ENCODE measurements around the gene SORCS2. TPM values are rescaled to one million over a fixed set of nuclear protein-coding genes. Genes with fewer than 3 reads are reported as not detected.

The SORCS2 gene
- polyA plus RNA-seq, 1 donor from 2014 or later: not detected

DNA sequence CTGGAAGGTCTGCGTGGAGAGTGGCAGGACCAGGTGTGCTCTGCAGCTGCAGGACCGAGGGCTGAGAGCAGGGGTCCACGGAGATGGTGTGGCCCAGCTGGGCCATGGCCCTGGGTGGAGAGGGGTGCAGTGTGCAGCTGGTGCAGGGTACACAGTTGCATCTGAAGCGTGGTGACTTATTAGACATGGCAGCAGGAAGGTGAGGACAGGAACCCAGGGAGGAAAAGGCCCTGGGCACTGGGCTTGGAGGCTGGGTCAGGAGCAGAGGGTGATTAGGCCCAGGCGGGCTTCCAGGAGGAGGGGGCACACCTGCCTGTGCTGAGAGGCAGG is 457.0 kb downstream of the SORCS2 start:
- H3K9me3 Mint-ChIP-seq: peaks cover 0 to 11% (median 0%) of the 10 kb centered on the region in 3 donors
- peaks cover 20% of the 10 kb centered on the region for H3K27me3 Mint-ChIP-seq
- H3K4me3 Mint-ChIP-seq: peak overlapping the region in 1 of 4 donors; percentile 63
- peak overlapping the region in 1 of 3 donors; percentile 80 for H3K27ac Mint-ChIP-seq
- peaks cover 0 to 11% (median 10%) of the 10 kb centered on the region in 3 donors for H3K4me1 Mint-ChIP-seq
- H3K36me3 Mint-ChIP-seq: no peaks in the 10 kb centered on the region

DNA sequence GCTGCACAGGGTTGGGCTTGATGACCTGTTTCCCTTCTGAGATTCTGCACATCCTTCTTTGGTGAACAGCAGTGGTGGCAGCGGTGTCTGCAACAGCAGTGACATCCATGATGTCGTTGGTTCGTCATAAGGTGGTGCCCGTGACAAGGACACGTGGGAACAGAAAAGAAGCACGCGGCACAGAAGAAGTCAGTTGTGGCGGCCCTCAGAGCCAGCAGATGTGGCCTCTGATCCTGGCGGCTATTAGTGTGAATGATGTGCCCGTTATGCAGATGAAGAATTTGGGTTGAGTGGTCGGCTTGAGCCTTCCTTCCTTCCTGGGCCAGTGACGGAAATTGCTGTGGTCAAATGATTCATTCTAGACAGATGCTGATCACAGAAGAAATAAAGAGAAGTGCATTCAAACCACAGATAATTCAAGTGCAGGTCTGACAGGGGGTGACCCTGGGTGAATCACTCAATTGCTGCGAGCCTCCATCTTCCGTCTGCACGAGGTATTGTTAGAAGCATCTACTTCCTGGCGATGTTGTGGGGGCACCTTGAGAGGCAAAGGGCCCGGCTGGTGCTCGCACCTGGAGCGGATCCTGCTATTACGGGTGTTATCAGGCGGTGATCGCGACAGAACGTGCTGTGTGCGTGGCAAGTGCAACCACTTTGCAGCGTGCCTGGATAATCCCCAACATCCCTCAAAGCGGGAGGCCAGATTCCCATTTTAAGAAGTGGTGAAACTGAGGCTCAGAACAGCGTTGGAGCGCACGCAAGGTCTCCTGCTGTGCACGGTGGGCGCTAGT is 457.6 kb downstream of the SORCS2 start:
- Mint-ChIP-seq H3K4me1 (peaks cover 0 to 11% (median 10%) of the 10 kb centered on the region in 3 donors), H3K27ac (peak overlapping the region in 1 of 3 donors; percentile 78), H3K4me3 (peak overlapping the region in 1 of 4 donors; percentile 63)

DNA sequence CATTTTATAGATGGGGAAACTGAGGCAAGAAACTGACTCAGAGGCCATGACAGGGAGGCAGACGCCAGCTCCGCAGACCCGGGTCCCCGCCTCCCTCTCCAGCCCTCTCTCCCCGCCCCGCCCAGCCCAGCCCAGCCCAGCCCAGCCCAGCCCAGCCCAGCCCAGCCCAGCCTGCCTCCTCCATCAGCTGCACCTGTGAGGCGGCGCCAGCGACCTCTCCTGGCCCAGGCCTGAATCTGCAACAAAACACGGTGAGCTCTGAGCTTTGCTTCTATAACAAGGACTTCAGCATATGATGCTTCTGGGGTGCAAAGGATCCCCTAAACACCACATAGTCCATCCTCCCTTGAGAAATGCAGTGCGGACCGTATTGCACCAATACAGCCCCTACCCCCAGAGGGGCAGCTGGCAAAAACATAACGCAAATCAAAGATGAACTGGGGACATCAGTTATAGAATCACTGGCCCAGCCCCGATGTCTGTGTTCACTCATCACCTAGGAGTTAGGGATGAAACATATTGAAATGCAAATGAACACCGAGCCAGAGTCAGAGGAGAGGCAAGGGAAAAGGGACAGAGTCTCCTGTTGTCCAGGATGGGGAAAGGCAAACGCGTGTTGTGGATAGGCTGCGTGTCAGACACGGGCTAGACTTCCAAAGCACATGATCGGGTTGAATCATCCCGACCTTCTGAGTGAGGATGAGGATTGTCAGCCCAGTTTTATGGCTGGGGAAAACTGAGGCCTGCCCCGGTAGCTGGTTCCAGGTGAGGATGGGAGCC is 458.5 kb downstream of the SORCS2 start:
- H3K4me1 Mint-ChIP-seq: peaks cover 0 to 11% (median 10%) of the 10 kb centered on the region in 3 donors
- H3K27ac Mint-ChIP-seq: no peak overlapping the region
- H3K36me3 Mint-ChIP-seq: no peaks in the 10 kb centered on the region
- H3K27me3 Mint-ChIP-seq: peaks cover 24% of the 10 kb centered on the region
- H3K4me3 Mint-ChIP-seq: no peak overlapping the region
- H3K9me3 Mint-ChIP-seq: peaks cover 0 to 4% (median 0%) of the 10 kb centered on the region in 3 donors

More for the DNA sequence above, 457.6 kb downstream of the SORCS2 start:
- Mint-ChIP-seq H3K9me3 (peaks cover 0 to 7% (median 0%) of the 10 kb centered on the region in 3 donors), H3K27me3 (peaks cover 22% of the 10 kb centered on the region), H3K36me3 (no peaks in the 10 kb centered on the region)

DNA sequence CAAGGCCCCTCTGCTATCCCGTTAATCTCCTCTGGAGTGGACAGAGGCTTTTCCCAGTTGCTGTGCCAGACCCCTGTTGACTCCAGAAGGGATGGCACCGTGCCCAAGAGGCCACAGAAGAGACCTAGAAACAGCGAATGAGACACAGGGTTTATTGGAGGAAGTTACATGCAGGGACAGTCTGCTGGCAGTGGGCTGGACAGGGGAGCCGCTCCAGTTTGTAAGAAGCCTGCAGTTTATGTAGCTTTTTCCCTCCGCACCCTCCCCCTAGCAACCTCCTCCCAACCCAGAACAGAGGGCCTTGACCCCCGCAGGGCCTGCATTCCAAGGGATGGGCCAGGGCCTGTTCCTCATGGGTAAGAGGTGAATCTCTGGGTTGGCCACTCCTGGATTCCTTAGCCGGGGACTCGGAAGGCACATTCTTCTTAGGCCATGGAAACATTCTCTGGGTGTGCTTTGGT is 459.2 kb downstream of the SORCS2 start:
- Mint-ChIP-seq H3K27ac (no peak overlapping the region), H3K9me3 (peaks cover 0 to 3% (median 0%) of the 10 kb centered on the region in 3 donors), H3K4me1 (peaks cover 0 to 11% (median 10%) of the 10 kb centered on the region in 3 donors), H3K27me3 (peaks cover 24% of the 10 kb centered on the region), H3K4me3 (no peak overlapping the region), H3K36me3 (no peaks in the 10 kb centered on the region)

DNA sequence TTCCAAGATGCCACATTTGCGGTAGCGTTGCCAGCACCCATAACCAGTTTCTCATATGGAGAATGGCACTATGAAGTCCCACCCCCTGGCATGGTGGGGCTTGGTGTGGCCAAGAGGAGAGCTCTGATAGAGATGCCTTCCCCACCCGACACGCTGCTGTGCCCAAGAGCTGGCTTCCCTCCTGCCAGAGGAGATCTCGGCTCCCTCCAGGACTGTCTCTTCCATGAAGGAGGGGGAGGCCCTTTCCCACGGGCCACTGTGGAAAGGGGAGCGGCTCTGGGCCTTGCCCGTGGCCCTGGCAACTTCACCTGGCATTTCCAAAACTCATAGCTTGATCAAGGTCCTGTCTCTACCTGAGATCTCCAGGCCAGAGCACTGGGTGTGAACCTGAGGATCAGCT is 459.7 kb downstream of the SORCS2 start:
- Mint-ChIP-seq H3K27me3 (peaks cover 24% of the 10 kb centered on the region), H3K36me3 (no peaks in the 10 kb centered on the region), H3K4me3 (no peak overlapping the region), H3K27ac (no peak overlapping the region), H3K9me3 (peaks cover 0 to 3% (median 0%) of the 10 kb centered on the region in 3 donors), H3K4me1 (peaks cover 0 to 11% (median 10%) of the 10 kb centered on the region in 3 donors)

DNA sequence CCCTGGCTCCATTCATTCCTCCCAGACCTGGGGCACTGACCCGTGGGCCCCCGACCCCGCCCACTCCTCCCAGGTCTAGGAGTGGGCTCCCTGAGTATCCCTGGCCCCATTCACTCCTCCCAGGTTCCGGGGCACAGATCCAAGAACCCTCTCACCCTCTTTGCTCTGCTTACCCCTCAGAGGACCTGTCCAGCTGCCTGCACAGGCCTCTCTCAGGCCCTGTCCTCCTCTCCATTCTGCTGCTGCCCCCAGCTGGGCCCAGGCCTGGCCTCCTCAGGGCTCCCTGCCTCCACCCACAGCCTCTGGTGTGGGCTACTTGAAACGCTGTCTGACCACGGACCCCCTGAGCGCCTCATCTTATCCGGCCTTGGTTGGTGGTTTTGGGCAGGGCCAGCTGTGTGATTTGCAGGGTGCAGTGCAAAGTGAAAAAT is 460.1 kb downstream of the SORCS2 start:
- Mint-ChIP-seq H3K4me3 (no peak overlapping the region), H3K27me3 (peaks cover 24% of the 10 kb centered on the region)

DNA sequence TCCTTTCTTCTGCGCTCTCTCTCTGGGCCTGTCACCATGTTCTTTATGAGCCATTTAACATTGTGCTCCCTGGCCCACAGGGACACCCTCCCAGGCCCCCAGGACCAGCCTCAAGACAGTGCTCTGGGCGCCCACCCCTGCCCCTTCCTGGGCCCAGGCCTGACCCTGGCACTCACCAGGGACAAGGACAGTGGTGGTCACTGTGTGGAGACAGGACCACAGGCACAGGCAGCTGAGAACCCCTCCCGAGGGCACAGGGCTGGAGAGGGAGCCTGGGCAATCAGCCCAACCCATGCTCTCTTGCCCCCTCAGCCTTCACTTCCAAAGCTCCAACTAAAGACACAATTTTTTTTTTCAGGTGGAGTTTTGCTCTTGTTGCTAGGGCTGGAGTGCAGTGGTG is 460.6 kb downstream of the SORCS2 start:
- Mint-ChIP-seq H3K4me3 (no peak overlapping the region), H3K4me1 (peaks cover 0 to 11% (median 10%) of the 10 kb centered on the region in 3 donors), H3K9me3 (peaks cover 0 to 3% (median 0%) of the 10 kb centered on the region in 3 donors), H3K36me3 (no peaks in the 10 kb centered on the region), H3K27ac (no peak overlapping the region), H3K27me3 (peaks cover 24% of the 10 kb centered on the region)

More for the DNA sequence above, 460.1 kb downstream of the SORCS2 start:
- Mint-ChIP-seq H3K36me3 (no peaks in the 10 kb centered on the region), H3K4me1 (peaks cover 0 to 11% (median 10%) of the 10 kb centered on the region in 3 donors), H3K27ac (no peak overlapping the region), H3K9me3 (peaks cover 0 to 3% (median 0%) of the 10 kb centered on the region in 3 donors)

DNA sequence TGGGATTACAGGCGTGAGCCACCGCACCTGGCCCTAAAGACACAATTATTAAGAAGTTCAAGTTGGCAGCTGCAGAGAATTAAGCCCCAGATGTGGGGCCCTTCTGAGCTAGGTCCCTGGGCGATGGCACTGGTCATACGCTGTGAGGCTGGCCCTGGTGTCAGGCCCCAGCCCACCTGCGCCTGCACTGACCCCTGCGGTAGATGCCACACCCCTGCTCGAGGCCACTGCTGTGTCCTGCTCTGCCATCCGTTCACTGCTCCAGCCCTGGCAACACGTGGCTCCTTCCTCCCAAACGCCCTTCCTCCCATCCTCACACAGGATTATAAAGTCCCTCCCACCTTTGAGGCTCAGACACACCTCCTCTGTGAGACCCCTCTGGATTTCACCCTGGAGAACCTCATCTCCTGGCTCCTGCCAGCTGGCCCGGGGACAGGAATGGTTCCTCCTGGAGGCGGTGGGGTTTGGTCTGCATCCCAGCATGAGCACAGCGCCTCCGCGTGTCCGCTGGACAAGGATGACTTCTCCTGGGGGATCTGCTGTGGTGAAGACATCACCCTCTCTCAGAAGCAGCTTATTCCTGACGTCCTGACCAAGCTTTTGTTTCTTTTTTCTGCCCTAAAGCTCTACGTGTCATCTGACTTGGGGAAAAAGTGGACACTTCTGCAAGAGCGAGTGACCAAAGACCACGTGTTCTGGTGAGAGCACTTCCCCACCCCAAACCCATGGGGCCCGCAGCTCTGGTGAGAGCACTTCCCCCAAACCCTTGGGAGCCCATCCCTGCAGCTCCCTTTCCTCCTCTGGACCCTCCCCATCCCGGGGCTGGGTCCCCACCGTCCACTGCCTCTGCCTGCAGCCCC is 461.4 kb downstream of the SORCS2 start:
- Mint-ChIP-seq H3K4me1 (peaks cover 0 to 11% (median 10%) of the 10 kb centered on the region in 3 donors), H3K27me3 (peaks cover 24% of the 10 kb centered on the region), H3K4me3 (no peak overlapping the region)

DNA sequence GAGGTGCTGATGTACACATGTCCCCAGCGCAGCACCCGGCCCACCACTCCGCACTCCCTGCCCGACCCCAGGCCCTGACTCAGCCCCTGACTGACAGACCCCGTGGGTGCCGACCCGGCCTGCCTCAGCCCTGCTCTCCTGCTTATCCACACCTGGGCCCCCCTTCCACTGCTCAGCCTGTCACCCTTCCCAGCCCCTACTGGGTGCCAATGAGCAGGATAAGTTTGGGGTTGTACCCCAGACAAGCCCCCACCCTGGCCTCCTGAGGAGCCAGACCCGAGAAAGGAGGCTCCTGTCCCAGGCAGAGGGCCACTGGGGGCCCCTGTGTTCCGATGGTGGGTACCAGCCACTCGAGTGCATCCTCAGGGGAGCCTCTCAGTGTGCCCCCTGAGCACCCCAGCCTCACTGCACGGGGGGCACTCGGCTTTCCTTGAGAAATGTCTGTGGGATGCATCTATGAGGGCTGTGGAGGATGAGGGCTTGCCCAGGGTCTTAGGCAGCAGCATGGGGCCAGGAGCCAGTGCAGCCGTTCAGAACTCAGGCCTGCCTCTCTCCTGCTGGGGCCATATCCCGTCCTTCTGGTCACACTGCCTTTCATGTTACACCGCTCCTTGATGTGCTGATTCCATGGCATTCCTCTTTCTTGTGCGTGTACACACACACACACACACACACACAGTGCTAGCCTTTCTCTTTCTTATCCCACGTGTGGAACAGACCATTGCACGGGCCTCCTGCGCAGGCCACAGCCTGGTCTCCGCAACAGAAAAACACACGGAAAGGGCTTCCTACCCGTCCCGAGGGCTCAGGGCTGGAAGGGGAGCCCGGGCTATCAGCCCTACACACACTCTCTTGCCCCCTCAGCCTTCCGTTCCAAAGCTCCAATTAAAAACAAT is 462.5 kb downstream of the SORCS2 start:
- no peak overlapping the region for H3K27ac Mint-ChIP-seq

More for the DNA sequence above, 461.4 kb downstream of the SORCS2 start:
- Mint-ChIP-seq H3K27ac (no peak overlapping the region), H3K36me3 (no peaks in the 10 kb centered on the region), H3K9me3 (peaks cover 0 to 3% (median 0%) of the 10 kb centered on the region in 3 donors)

DNA sequence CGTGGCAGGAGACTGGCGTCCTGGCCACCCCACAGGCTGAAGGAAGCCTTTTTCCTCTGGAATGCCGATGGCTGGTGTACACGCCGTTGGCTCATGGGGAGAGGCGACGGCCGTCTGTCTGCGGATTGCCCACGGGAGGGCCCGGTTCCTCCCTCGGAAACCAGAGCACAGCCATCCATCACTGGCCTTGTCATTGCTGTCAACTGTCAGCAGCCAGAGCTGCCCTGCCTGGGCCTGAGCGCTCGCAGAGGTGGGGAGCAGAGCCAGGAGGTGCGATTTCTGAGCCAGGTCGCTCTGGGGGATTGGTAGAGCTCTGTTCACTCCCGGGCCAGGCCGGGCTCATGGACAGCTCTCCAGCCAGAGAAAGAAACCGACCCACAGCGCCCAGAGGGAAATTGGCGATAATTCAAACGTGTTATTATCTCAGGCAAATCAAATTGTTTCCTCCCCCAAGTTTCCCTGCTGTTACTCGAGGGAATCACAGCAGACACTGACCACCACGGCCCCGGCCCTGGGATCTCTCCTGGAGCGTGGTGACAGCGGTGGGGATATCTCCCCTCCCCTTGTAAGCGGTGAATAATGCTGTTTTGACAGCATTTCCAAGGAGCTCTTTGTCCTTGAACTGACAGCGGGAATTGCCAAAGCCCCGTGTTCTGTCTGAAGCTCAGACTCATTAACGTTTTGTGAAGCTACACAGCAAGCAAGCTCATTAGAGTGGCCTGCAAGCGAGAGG is 463.3 kb downstream of the SORCS2 start:
- no peaks in the 10 kb centered on the region for H3K36me3 Mint-ChIP-seq
- H3K4me3 Mint-ChIP-seq: no peak overlapping the region
- no peak overlapping the region for H3K27ac Mint-ChIP-seq
- H3K9me3 Mint-ChIP-seq: no peaks in the 10 kb centered on the region
- H3K27me3 Mint-ChIP-seq: peaks cover 11% of the 10 kb centered on the region
- peaks cover 0 to 2% (median 0%) of the 10 kb centered on the region in 3 donors for H3K4me1 Mint-ChIP-seq

More for the DNA sequence above, 462.5 kb downstream of the SORCS2 start:
- Mint-ChIP-seq H3K27me3 (peaks cover 16% of the 10 kb centered on the region), H3K9me3 (no peaks in the 10 kb centered on the region), H3K36me3 (no peaks in the 10 kb centered on the region), H3K4me1 (peaks cover 0 to 6% (median 4%) of the 10 kb centered on the region in 3 donors), H3K4me3 (peak overlapping the region in 1 of 4 donors; percentile 20)

DNA sequence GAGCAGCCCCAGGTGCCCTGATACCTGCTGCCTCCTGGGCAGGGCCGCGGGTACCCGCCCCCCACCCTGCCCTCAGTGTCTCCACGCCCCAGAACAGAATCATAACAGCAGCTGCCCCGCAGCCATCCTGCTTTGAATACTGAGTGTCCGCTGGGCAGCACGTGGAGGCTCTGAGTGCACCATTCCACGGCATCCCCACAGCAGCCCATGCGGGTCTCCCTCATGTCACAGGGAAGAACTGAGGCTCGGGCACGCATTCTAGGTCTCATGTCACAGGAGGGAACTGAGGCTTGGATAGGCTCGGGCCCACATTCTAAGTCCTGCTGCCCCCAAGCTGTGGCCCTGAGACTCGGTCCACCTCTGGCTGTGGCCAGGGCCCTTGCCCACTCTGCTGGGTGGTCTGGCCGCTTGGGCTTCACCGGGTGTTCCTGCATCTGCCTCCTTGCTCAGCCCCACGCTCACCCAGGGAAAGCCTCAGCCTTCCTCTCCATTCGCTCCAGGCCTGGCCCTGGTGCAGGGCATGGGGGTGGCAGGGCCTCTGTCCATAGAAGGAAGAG is 464.0 kb downstream of the SORCS2 start:
- Mint-ChIP-seq H3K27ac (no peak overlapping the region), H3K9me3 (no peaks in the 10 kb centered on the region), H3K27me3 (peaks cover 11% of the 10 kb centered on the region), H3K4me3 (no peak overlapping the region), H3K36me3 (no peaks in the 10 kb centered on the region), H3K4me1 (no peaks in the 10 kb centered on the region)

DNA sequence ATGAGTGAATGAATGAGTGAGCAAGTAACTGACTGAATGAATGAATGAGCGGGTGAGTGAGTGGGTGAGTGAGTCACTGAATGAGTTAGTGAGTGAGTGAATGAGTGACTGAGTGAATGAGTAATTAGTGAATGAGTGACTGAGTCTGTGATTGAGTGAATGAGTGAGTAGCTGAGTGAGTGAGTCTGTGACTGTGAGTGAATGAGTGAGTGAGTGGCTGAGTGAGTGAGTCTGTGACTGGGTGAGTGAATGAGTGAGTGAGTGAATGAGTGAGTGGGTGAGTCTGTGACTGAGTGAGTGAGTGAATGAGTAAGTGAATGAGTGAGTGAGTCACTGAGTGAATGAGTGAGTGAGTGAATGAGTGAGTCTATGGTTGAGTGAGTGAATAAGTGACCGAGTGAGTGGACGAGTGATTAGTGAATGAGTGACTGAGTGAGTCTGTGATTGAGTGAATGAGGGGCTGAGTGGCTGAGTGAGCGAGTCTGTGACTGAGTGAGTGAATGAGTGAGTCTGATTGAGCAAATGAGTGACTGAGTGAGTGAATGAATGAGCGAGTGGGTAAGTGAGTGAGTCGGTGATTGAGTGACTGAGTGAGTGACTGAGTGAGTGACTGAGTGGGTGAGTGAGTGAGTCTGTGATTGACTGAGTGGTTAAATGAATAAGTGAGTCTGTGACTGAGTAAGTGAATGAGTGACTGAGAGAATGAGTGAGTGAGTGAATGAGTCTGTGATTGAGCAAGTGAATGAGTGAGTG is 465.4 kb downstream of the SORCS2 start:
- H3K36me3 Mint-ChIP-seq: no peaks in the 10 kb centered on the region
- no peak overlapping the region for H3K4me3 Mint-ChIP-seq
- no peaks in the 10 kb centered on the region for H3K9me3 Mint-ChIP-seq
- no peak overlapping the region for H3K27ac Mint-ChIP-seq
- no peaks in the 10 kb centered on the region for H3K4me1 Mint-ChIP-seq
- peaks cover 11% of the 10 kb centered on the region for H3K27me3 Mint-ChIP-seq
